OCI-LY1 (cell line): ENCODE data around the gene EIF4EBP3.

ENCODE experiments used
- H2AFZ ChIP-seq: fragments of 200-600 bp; sonication (generic), shearing (Covaris generic); 2 replicates; pipeline ENCODE4 v1.6.0; 2014; ENCODE audit warnings: antibody characterized with exemption, mild to moderate bottlenecking, low read length
- H3F3A ChIP-seq: fragments of 200-600 bp; sonication (generic), shearing (Covaris generic); 2 replicates; pipeline ENCODE4 v1.6.0; 2014; ENCODE audit warnings: mild to moderate bottlenecking, antibody characterized with exemption, low read length, moderate library complexity; ENCODE audit not compliant: insufficient read depth
- H3K27ac ChIP-seq: fragments of 200-600 bp; sonication (generic); 2 replicates; pipeline ENCODE4 v1.5.1; 2014; ENCODE audit warnings: low read length, mixed run types, mild to moderate bottlenecking, low read depth; ENCODE audit not compliant: poor library complexity, severe bottlenecking
- H3K27me3 ChIP-seq: fragments of 200-600 bp; sonication (generic); 2 replicates; pipeline ENCODE4 v1.6.0; 2014; ENCODE audit warnings: antibody characterized with exemption, mild to moderate bottlenecking, low read length, moderate library complexity; ENCODE audit not compliant: insufficient read depth
- H3K36me3 ChIP-seq: fragments of 200-600 bp; sonication (generic); 2 replicates; pipeline ENCODE4 v1.6.1; 2014; ENCODE audit warnings: mild to moderate bottlenecking, antibody characterized with exemption, low read length, moderate library complexity, mixed read lengths; ENCODE audit not compliant: insufficient read depth
- H3K4me1 ChIP-seq: fragments of 200-600 bp; sonication (generic); 2 replicates; pipeline ENCODE4 v1.5.1; 2014; ENCODE audit warnings: mild to moderate bottlenecking, low read length, moderate library complexity; ENCODE audit not compliant: insufficient read depth, severe bottlenecking
- H3K4me2 ChIP-seq: fragments of 200-600 bp; sonication (generic), shearing (Covaris generic); 2 replicates; pipeline ENCODE4 v1.6.1; 2014; ENCODE audit warnings: low read length
- H3K4me3 ChIP-seq: fragments of 200-600 bp; sonication (generic); 2 replicates; pipeline ENCODE4 v1.5.1; 2014; ENCODE audit warnings: low read length, low read depth, mild to moderate bottlenecking, mixed read lengths; ENCODE audit not compliant: poor library complexity, severe bottlenecking
- H3K79me2 ChIP-seq: fragments of 200-600 bp; shearing (Covaris generic); 2 replicates; pipeline ENCODE4 v1.6.1; 2016; ENCODE audit warnings: mixed run types, low read length, mixed read lengths; ENCODE audit not compliant: insufficient read depth
- H3K9ac ChIP-seq: fragments of 200-600 bp; sonication (generic), shearing (Covaris generic); 2 replicates; pipeline ENCODE4 v1.6.1; 2014; ENCODE audit warnings: mild to moderate bottlenecking, low read length, mixed read lengths
- H3K9me2 ChIP-seq: fragments of 200-600 bp; sonication (generic), shearing (Covaris generic); 2 replicates; pipeline ENCODE4 v1.6.1; 2014; ENCODE audit warnings: low read depth, mild to moderate bottlenecking, low read length, mixed read lengths
- H3K9me3 ChIP-seq: fragments of 200-600 bp; shearing (Covaris generic); 2 replicates; pipeline ENCODE4 v1.6.1; 2014; ENCODE audit warnings: low read length, mixed read lengths
- H4K20me1 ChIP-seq: fragments of 200-600 bp; sonication (generic), shearing (Covaris generic); 2 replicates; pipeline ENCODE4 v1.6.0; 2016; ENCODE audit warnings: mild to moderate bottlenecking, low read length; ENCODE audit not compliant: insufficient read depth
- CTCF ChIP-seq: fragments of 200-600 bp; sonication (generic), shearing (Covaris generic); IDR thresholded peaks from 2 replicates; pipeline ENCODE4 v1.5.1; 2017; ENCODE audit warnings: mild to moderate bottlenecking, antibody characterized with exemption, low read length, moderate library complexity, mixed read lengths
- EZH2 ChIP-seq: fragments of 200-600 bp; sonication (generic), shearing (Covaris generic); IDR thresholded peaks from 2 replicates; pipeline ENCODE4 v1.8.0; 2017; ENCODE audit warnings: borderline replicate concordance, mixed run types, mild to moderate bottlenecking, antibody characterized with exemption, low read length, moderate library complexity, mixed read lengths

The EIF4EBP3 gene

GRCh38 chr5:140524003-140524402 is 23.5 kb upstream of the EIF4EBP3 start:
- H3K4me2 ChIP-seq: no peak overlapping the region
- TF ChIP-seq EZH2: no peak
- TF ChIP-seq CTCF: no peak
- H3K36me3 ChIP-seq: peaks cover 59% of the 10 kb centered on the region
- H3K4me1 ChIP-seq: no peaks in the 10 kb centered on the region
- H4K20me1 ChIP-seq: no peaks in the 10 kb centered on the region
- no peak overlapping the region for H2AFZ ChIP-seq
- no peaks in the 10 kb centered on the region for H3K27me3 ChIP-seq
- H3K9me3 ChIP-seq: no peaks in the 10 kb centered on the region
- no peak overlapping the region for H3K27ac ChIP-seq
- H3K4me3 ChIP-seq: no peak overlapping the region
- no peaks in the 10 kb centered on the region for H3K9me2 ChIP-seq
- H3F3A ChIP-seq: no peaks in the 10 kb centered on the region; the same call in 1 of the 2 replicates
- H3K79me2 ChIP-seq: no peaks in the 10 kb centered on the region
- no peak overlapping the region for H3K9ac ChIP-seq

- H3K79me2 ChIP-seq: no peaks in the 10 kb centered on the region
- no peak overlapping the region for H2AFZ ChIP-seq
- no peaks in the 10 kb centered on the region for H3K9me3 ChIP-seq
- H3K27ac ChIP-seq: no peak overlapping the region
- TF ChIP-seq CTCF: no peak
- TF ChIP-seq EZH2: no peak
- H3K4me2 ChIP-seq: no peak overlapping the region
- H3F3A ChIP-seq: no peaks in the 10 kb centered on the region
- H3K36me3 ChIP-seq: peaks cover 82% of the 10 kb centered on the region
- H3K9me2 ChIP-seq: no peaks in the 10 kb centered on the region
- no peak overlapping the region for H3K9ac ChIP-seq
- no peaks in the 10 kb centered on the region for H4K20me1 ChIP-seq
- no peaks in the 10 kb centered on the region for H3K27me3 ChIP-seq
- H3K4me1 ChIP-seq: no peaks in the 10 kb centered on the region
- H3K4me3 ChIP-seq: no peak overlapping the region
Measured at GRCh38 chr5:140540227-140540626, 7.2 kb upstream of the EIF4EBP3 start.

GRCh38 chr5:140542972-140543371 is 4.5 kb upstream of the EIF4EBP3 start:
- Histone ChIP-seq H3K36me3 (peaks cover 62% of the 10 kb centered on the region), H3K9ac (no peak overlapping the region), H3K27ac (no peak overlapping the region), H3F3A (no peaks in the 10 kb centered on the region), H3K4me3 (no peak overlapping the region), H3K4me2 (no peak overlapping the region), H3K27me3 (no peaks in the 10 kb centered on the region), H3K9me3 (no peaks in the 10 kb centered on the region), H2AFZ (no peak overlapping the region), H3K9me2 (no peaks in the 10 kb centered on the region), H4K20me1 (no peaks in the 10 kb centered on the region), H3K79me2 (no peaks in the 10 kb centered on the region), H3K4me1 (peaks cover 15% of the 10 kb centered on the region)
- TF ChIP-seq CTCF (no peak), EZH2 (no peak)
